SK-N-MC (cell line): ENCODE data around the gene OSCP1.

Experiments
- EZH2 ChIP-seq: fragments of 200-600 bp; sonication (generic); IDR thresholded peaks from one replicate; pipeline ENCODE4 v1.6.1; 2017; ENCODE audit warnings: antibody characterized with exemption
- POLR2AphosphoS5 ChIP-seq: IDR thresholded peaks from 2 replicates; pipeline ENCODE4 v1.6.1; 2012; ENCODE audit warnings: mild to moderate bottlenecking, low read depth, low read length, borderline replicate concordance

GRCh38 chr1:36396359-36396758 is 53.9 kb downstream of the OSCP1 start:
- TF ChIP-seq EZH2 (no peak), POLR2AphosphoS5 (no peak)
